ENCODE results near the gene IRF2.

GRCh38 chr4:184358521-184359232 is 115.7 kb downstream of the IRF2 start:
- TF ChIP-seq CTCF (IDR thresholded peaks at IDR 0.05) (no peak), EZH2 (IDR thresholded peaks at IDR 0.05; ENCODE audit: borderline replicate concordance, insufficient read depth, low read depth, low read length, poor library complexity, severe bottlenecking) (no peak)
